GM10266 (cell line): ENCODE results near the gene PRMT9.

Source experiments
- DNase-seq: peaks from one replicate; pipeline ENCODE4 v3.0.0; 2012; ENCODE audit errors: extremely low spot score
- CTCF ChIP-seq: IDR thresholded peaks from 2 replicates; pipeline ENCODE4 v1.5.1; 2012; ENCODE audit warnings: mild to moderate bottlenecking, low read depth; ENCODE audit not compliant: control insufficient read depth, insufficient read depth; ENCODE audit errors: missing control alignments

The PRMT9 gene

GRCh38 chr4:147607471-147607870 lies 76.5 kb downstream of the PRMT9 start:
- DNase-seq = no peak
- no peak for TF ChIP-seq CTCF

- no peak for TF ChIP-seq CTCF
- no peak for DNase-seq
Measured at GRCh38 chr4:147605499-147605898, 78.5 kb downstream of the PRMT9 start.

- TF ChIP-seq CTCF = no peak
- no peak for DNase-seq
Measured at GRCh38 chr4:147599769-147600168, 84.2 kb downstream of the PRMT9 start.

GRCh38 chr4:147599206-147599605 lies 84.8 kb downstream of the PRMT9 start:
- no peak for DNase-seq
- TF ChIP-seq CTCF = no peak

- TF ChIP-seq CTCF = no peak
- DNase-seq = no peak
Measured at GRCh38 chr4:147597561-147597960, 86.4 kb downstream of the PRMT9 start.

GRCh38 chr4:147596981-147597380 lies 87.0 kb downstream of the PRMT9 start:
- no peak for DNase-seq
- TF ChIP-seq CTCF = no peak

- no peak for DNase-seq
- peak; percentile 19 for TF ChIP-seq CTCF
Measured at GRCh38 chr4:147596377-147596776, 87.6 kb downstream of the PRMT9 start.
